HL-60/S4 (cell line): ENCODE results near the gene SMPD3.

Source experiments
- in situ Hi-C: fragments of 300-500 bp; cut with MboI; formaldehyde crosslinking; loops from 2 replicates; pipeline ENCODE4 v1.14.3; 2022; ENCODE audit warnings: low sequenced_read_pairs

Gene SMPD3

GRCh38 chr16:68344252-68344651, 104.1 kb downstream of the SMPD3 start:
- in situ Hi-C loops = no loop called here

- in situ Hi-C loops = no loop called here
Observed at GRCh38 chr16:68343137-68343536, 105.2 kb downstream of the SMPD3 start.

- in situ Hi-C loops = no loop called here
Observed at GRCh38 chr16:68342620-68343019, 105.7 kb downstream of the SMPD3 start.

GRCh38 chr16:68339214-68339613, 109.1 kb downstream of the SMPD3 start:
- in situ Hi-C loops = no loop called here

GRCh38 chr16:68338326-68339119, 109.8 kb downstream of the SMPD3 start:
- in situ Hi-C loops = no loop called here

GRCh38 chr16:68335175-68335574, 113.1 kb downstream of the SMPD3 start:
- in situ Hi-C loops = no loop called here

GRCh38 chr16:68332411-68333121, 115.7 kb downstream of the SMPD3 start:
- in situ Hi-C loops = no loop called here

GRCh38 chr16:68331879-68332410, 116.4 kb downstream of the SMPD3 start:
- in situ Hi-C loops = no loop called here

- in situ Hi-C loops = loop anchor here (5.0 kb wide), 1 partner anchor 72 kb away; no protein-coding TSS in a partner anchor
Observed at GRCh38 chr16:68328860-68329390, 119.4 kb downstream of the SMPD3 start.

- in situ Hi-C loops = loop anchor here (5.0 kb wide), 1 partner anchor 71 kb away; no protein-coding TSS in a partner anchor
Observed at GRCh38 chr16:68328151-68328859, 120.0 kb downstream of the SMPD3 start.

- in situ Hi-C loops = loop anchor here (5.0 kb wide), 1 partner anchor 68 kb away; no protein-coding TSS in a partner anchor
Observed at GRCh38 chr16:68324780-68325357, 123.4 kb downstream of the SMPD3 start.

- in situ Hi-C loops = no loop called here
Observed at GRCh38 chr16:68324336-68324735, 124.0 kb downstream of the SMPD3 start.

GRCh38 chr16:68319185-68319908, 129.0 kb downstream of the SMPD3 start:
- in situ Hi-C loops = no loop called here

GRCh38 chr16:68313116-68313515, 135.2 kb downstream of the SMPD3 start:
- in situ Hi-C loops = no loop called here

- in situ Hi-C loops = no loop called here
Observed at GRCh38 chr16:68310774-68311511, 137.4 kb downstream of the SMPD3 start, which contains the start of the genes PRMT7 and SLC7A6OS. TSS of gene PRMT7 (plus strand) at chr16:68311019. CDS start at chr16:68315980, 4,961 bp downstream. TSS of gene SLC7A6OS (minus strand) at chr16:68310946. CDS start at chr16:68310926, 20 bp downstream.

- in situ Hi-C loops = no loop called here
Observed at GRCh38 chr16:68310437-68310773, 137.9 kb downstream of the SMPD3 start.

GRCh38 chr16:68309799-68310198, 138.5 kb downstream of the SMPD3 start:
- in situ Hi-C loops = no loop called here
